ENCODE data around the gene XYLT1.

GRCh38 chr16:17396762-17397498 lies 73.8 kb downstream of the XYLT1 start:
- TF ChIP-seq POLR2AphosphoS5 (IDR thresholded peaks at IDR 0.05; ENCODE audit: borderline replicate concordance, low read depth, low read length) = no peak
- TF ChIP-seq EZH2 (IDR thresholded peaks at IDR 0.05) = no peak
- no peak for TF ChIP-seq FOXP2 (optimal IDR thresholded peaks at IDR 0.05; ENCODE audit: control extremely low read depth, extremely low read length, insufficient read depth)

Measured in SK-N-MC (cell line).